Transverse colon (tissue), 4 donors: Measurements from ENCODE around the gene HS3ST2. TPM values are rescaled to one million over a fixed set of nuclear protein-coding genes. Genes with fewer than 3 reads are reported as not detected.

Source experiments
- DNase-seq: peaks from one replicate; pipeline ENCODE4 v3.0.0-alpha.2; 2019
- H3K27ac ChIP-seq, 4 donors: fragments of 200-600 bp; sonication (generic); 2 replicates each; pipeline ENCODE4 v1.5.1; 2016 to 2018; ENCODE audit warnings: inconsistent platforms in 4 of 4
- H3K27me3 ChIP-seq: fragments of 200-600 bp; sonication (generic); 2 replicates; pipeline ENCODE4 v1.5.1; 2017; ENCODE audit warnings: inconsistent platforms
- H3K36me3 ChIP-seq, 4 donors: fragments of 200-600 bp; sonication (generic); 2 replicates each; pipeline ENCODE4 v1.5.1; 2017 to 2019; ENCODE audit warnings: inconsistent platforms in 4 of 4
- H3K4me1 ChIP-seq, 4 donors: fragments of 200-600 bp; sonication (generic); 2 replicates each; pipeline ENCODE4 v1.5.1; 2017 to 2020; ENCODE audit warnings: inconsistent platforms in 4 of 4
- H3K4me3 ChIP-seq, 4 donors: fragments of 200-600 bp; sonication (generic); 1 replicate in 1 of 4; 2 replicates in 3 of 4; pipeline versions ENCODE4 v1.5.1 to v1.6.1; 2017 to 2019; ENCODE audit warnings: inconsistent platforms in 4 of 4
- H3K9me3 ChIP-seq, 2 donors: fragments of 200-600 bp; sonication (generic); 2 replicates each; pipeline ENCODE4 v1.5.1; 2017 to 2019; ENCODE audit warnings: inconsistent platforms in 2 of 2
- CTCF ChIP-seq, 5 experiments: fragments of 200-600 bp in 3 of 5; fragments of 450-650 bp in 2 of 5; sonication (generic) in 3 of 5; IDR thresholded peaks; 1 replicate in 2 of 5; 2 replicates in 3 of 5; pipeline ENCODE4 v1.5.1; 2016 to 2017; ENCODE audit warnings: antibody characterized with exemption in 5 of 5, inconsistent platforms in 3 of 5, mild to moderate bottlenecking in 2 of 5, moderate library complexity in 1 of 5
- EP300 ChIP-seq: sonication (generic); formaldehyde crosslinking; IDR thresholded peaks from one replicate; pipeline ENCODE4 v1.6.1; 2017; ENCODE audit warnings: antibody characterized with exemption, low read depth
- POLR2A ChIP-seq: fragments of 450-650 bp; IDR thresholded peaks from one replicate; pipeline ENCODE4 v1.6.1; 2016; ENCODE audit warnings: antibody characterized with exemption, mild to moderate bottlenecking, moderate library complexity
- POLR2AphosphoS5 ChIP-seq, 3 donors: sonication (generic); formaldehyde crosslinking; IDR thresholded peaks; one replicate each; pipeline ENCODE4 v1.6.1; 2016; ENCODE audit warnings: antibody characterized with exemption in 3 of 3
- WGBS, 2 donors: methylation state at CpG; one replicate each; pipeline ENCODE4 v1.1.5; 2018; ENCODE audit warnings: low coverage in 1 of 2; 5-methylcytosine and 5-hydroxymethylcytosine counted together
- in situ Hi-C, 4 donors: fragments of 200-750 bp; cut with MboI; loops; one replicate each; pipeline versions ENCODE4 v1.15.0 to v1.15.1; 2017; ENCODE audit warnings: low sequenced_read_pairs in 3 of 4, low pct_ligation_motif_present in 1 of 4, low pct_unique_long_range_greater_than_20kb in 1 of 4
- intact Hi-C: fragments of 100-400 bp; cut with DNase I; formaldehyde crosslinking; loops from one replicate; pipeline ENCODE4 v1.15.1; 2023; ENCODE audit warnings: low total_unique reads
- total RNA-seq, 4 donors: library from RNA; depleted of rRNA; stranded (reverse); fragments of >200 nt; gene quantifications; one replicate each; pipeline ENCODE4 v1.1.0, GENCODE V29; 2016

HS3ST2 gene
- 1 to 10 TPM in 2 of 4 donors, under 1 TPM in 2; 0.32 to 4.5 (median 2.2) TPM for total RNA-seq

- Histone ChIP-seq H3K4me3 (peak within 1 kb of the TSS; percentile 14 to 46 (median 27)), H3K9me3 (no peaks in the 10 kb centered on the region), H3K27ac (no peak within 1 kb of the TSS), H3K4me1 (peaks cover 0 to 18% (median 13%) of the 10 kb centered on the region in 4 donors), H3K27me3 (peaks cover 49% of the 10 kb centered on the region), H3K36me3 (no peaks in the 10 kb centered on the region)
- intact Hi-C loops (no loop called here), in situ Hi-C loops (no loop called here)
- peak; percentile 20 for DNase-seq
- TF ChIP-seq POLR2A (no peak), POLR2AphosphoS5 (IDR thresholded peaks at IDR 0.05) (no peak), EP300 (no peak), CTCF (IDR thresholded peaks at IDR 0.05) (peak in 4 of 5 experiments; percentile 9 to 40 (median 26))
- 1% methylated on average over 41 of the region's 90 CpGs; no CpG with 5 or more reads in 1 of the 2 donors for WGBS, 2 donors
These were observed at the start of gene HS3ST2 for GRCh38 chr16:22813948-22814710. TSS of gene HS3ST2 (plus strand) at chr16:22814162. CDS start at chr16:22814611, 449 bp downstream.

DNA sequence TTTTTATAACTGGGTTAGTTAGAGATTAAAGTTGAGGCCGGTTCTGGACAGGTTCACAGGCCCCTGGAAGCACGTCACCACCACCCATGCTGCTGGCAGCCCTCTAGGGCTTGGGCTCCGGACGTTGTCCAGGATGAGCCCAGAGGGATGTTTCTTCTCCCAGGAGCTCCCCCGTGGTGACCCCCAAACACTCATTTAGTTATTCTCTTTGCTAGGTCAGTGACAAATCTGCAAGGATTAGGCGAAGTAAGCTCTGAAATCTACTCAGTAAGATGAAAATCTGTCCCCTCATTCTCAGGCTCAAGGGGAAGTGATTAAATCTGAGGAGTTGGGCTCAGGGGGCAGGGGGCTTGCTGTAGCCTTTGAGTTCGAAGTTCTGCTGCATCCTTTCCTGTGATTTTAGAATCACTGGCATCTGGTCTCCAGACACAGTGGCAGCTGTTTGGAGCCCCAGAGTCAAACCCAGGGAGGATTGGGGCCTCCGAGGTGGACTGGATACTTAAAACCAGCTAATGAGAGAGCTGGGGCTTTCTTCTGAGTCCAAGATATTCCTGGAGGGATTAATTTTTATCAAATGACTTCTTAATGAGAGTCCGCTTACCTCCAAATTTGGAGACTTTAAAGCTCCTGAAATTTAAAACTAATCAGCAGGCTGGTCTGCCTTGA is 49.2 kb upstream of the HS3ST2 start:
- H3K27ac ChIP-seq = peak overlapping the region; percentile 2 to 68 (median 60)
- no peaks in the 10 kb centered on the region for H3K27me3 ChIP-seq
- no peaks in the 10 kb centered on the region for H3K9me3 ChIP-seq
- no peak overlapping the region for H3K4me3 ChIP-seq
- TF ChIP-seq POLR2AphosphoS5 (IDR thresholded peaks at IDR 0.05) = no peak
- TF ChIP-seq POLR2A = no peak
- no peak for TF ChIP-seq CTCF (IDR thresholded peaks at IDR 0.05)
- TF ChIP-seq EP300 = no peak
- WGBS, 2 donors = 49 to 59% methylated on average over 2 to 9 of the region's 9 CpGs
- H3K4me1 ChIP-seq = peaks cover 0 to 10% (median 9%) of the 10 kb centered on the region in 4 donors
- intact Hi-C loops (no loop called here), in situ Hi-C loops (no loop called here)
- no peaks in the 10 kb centered on the region for H3K36me3 ChIP-seq
- DNase-seq = no peak

DNA sequence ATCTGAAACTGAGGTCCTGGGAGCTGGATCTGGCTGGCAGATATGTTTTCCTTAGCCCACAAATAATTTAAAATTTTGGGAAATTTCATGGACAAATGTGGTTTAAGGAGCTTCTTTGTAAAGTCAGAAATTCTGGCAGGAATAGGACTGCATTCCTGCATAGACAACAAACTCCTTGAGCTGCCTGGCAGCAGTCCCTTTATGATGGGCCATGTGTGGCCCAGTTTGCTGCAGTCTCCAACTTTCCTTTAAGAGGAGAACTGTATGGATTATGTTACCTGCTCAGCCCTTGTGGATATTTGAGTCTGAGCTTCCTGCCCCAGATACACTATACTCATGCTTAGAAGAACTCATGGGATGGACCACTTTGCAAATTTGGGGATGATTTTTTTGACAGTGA is 48.5 kb upstream of the HS3ST2 start:
- Histone ChIP-seq H3K36me3 (no peaks in the 10 kb centered on the region), H3K9me3 (no peaks in the 10 kb centered on the region), H3K4me3 (no peak overlapping the region), H3K27ac (peak overlapping the region; percentile 2 to 68 (median 60)), H3K4me1 (peaks cover 0 to 10% (median 9%) of the 10 kb centered on the region in 4 donors), H3K27me3 (no peaks in the 10 kb centered on the region)
- no peak for DNase-seq
- no peak for TF ChIP-seq CTCF (IDR thresholded peaks at IDR 0.05)
- intact Hi-C loops (no loop called here), in situ Hi-C loops (no loop called here)

GRCh38 chr16:22770866-22771265 is 43.1 kb upstream of the HS3ST2 start:
- 69 to 74% methylated on average over 2 of the region's 2 CpGs for WGBS, 2 donors
- peaks cover 9% of the 10 kb centered on the region for H3K27me3 ChIP-seq
- DNase-seq = no peak
- no peaks in the 10 kb centered on the region for H3K9me3 ChIP-seq
- H3K27ac ChIP-seq = no peak overlapping the region
- TF ChIP-seq EP300 (no peak), CTCF (IDR thresholded peaks at IDR 0.05) (no peak), POLR2A (no peak), POLR2AphosphoS5 (IDR thresholded peaks at IDR 0.05) (no peak)
- no peaks in the 10 kb centered on the region for H3K36me3 ChIP-seq
- intact Hi-C loops = no loop called here
- no peak overlapping the region for H3K4me3 ChIP-seq
- in situ Hi-C loops = no loop called here
- no peaks in the 10 kb centered on the region for H3K4me1 ChIP-seq
